Endothelial cell of umbilical vein (primary cell): ENCODE results near the gene TNFRSF11A.

Experiments used
- CTCF ChIP-seq, 2 donors: IDR thresholded peaks; 1 replicate in 1 of 2; 2 replicates in 1 of 2; pipeline ENCODE4 v1.5.1; 2011; ENCODE audit warnings: low read length in 2 of 2, mild to moderate bottlenecking in 2 of 2, moderate library complexity in 2 of 2, control low read depth in 1 of 2, inconsistent platforms in 1 of 2, low read depth in 1 of 2; ENCODE audit not compliant: insufficient read depth in 1 of 2; ENCODE audit errors: extremely low read depth in 1 of 2
- EZH2 ChIP-seq: IDR thresholded peaks from 2 replicates; pipeline ENCODE4 v1.6.1; 2012; ENCODE audit warnings: borderline replicate concordance, low read depth, mild to moderate bottlenecking, moderate library complexity, low read length, inconsistent platforms; ENCODE audit not compliant: severe bottlenecking
- FOS ChIP-seq: IDR thresholded peaks from 2 replicates; pipeline ENCODE4 v1.6.1; 2011; ENCODE audit warnings: mild to moderate bottlenecking, low read length, moderate library complexity, borderline replicate concordance; ENCODE audit not compliant: insufficient read depth
- GATA2 ChIP-seq: IDR thresholded peaks from 2 replicates; pipeline ENCODE4 v1.7.0; 2011; ENCODE audit warnings: low read depth, mild to moderate bottlenecking, moderate library complexity, mixed read lengths, low read length; ENCODE audit not compliant: insufficient read length, insufficient read depth
- POLR2A ChIP-seq: IDR thresholded peaks from 2 replicates; pipeline ENCODE4 v1.6.1; 2012; ENCODE audit warnings: low read depth, mild to moderate bottlenecking, control low read depth, low read length
- POLR2AphosphoS5 ChIP-seq: IDR thresholded peaks from 2 replicates; pipeline ENCODE4 v1.6.1; 2012; ENCODE audit warnings: low read depth, mild to moderate bottlenecking, control low read depth, low read length, moderate library complexity; ENCODE audit not compliant: insufficient read depth
- TF ChIP-seq, protein P1 (sequence below): IDR thresholded peaks from 2 replicates; pipeline ENCODE4 v1.6.1; 2011; ENCODE audit not compliant: insufficient read depth, insufficient read length

DNA sequence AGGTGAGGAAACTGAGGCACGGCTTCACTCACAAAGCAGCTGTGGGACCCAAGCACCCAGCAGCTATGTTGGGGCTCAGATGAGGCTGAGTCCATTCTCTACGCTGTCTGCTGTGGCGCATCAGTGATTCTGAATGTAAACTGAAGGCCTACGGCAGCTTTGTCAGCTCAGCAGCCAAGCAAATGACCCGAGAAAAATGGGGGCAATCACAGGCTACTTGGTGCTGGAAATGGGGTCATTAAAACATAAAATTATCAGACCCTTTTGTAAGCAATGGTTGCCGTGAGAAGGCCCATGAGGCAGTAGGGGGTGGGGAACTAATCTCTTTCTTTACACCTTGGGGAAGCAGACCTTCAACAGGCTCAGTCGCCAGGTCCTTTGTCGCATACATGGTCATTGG lies 113.8 kb downstream of the TNFRSF11A start:
- TF ChIP-seq FOS, result no peak
- no peak for TF ChIP-seq POLR2AphosphoS5
- TF ChIP-seq CTCF (IDR thresholded peaks at IDR 0.05; ENCODE audit: extremely low read depth in 1 of 2, insufficient read depth in 1 of 2, low read depth in 1 of 2, low read length in 2 of 2), result no peak
- no peak for TF ChIP-seq POLR2A
- TF ChIP-seq EZH2, result no peak
- TF ChIP-seq, protein P1, sequence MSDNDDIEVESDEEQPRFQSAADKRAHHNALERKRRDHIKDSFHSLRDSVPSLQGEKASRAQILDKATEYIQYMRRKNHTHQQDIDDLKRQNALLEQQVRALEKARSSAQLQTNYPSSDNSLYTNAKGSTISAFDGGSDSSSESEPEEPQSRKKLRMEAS, result no peak
- no peak for TF ChIP-seq GATA2
